Left lung (tissue), 10 donors: ENCODE measurements around the gene NAPB. TPM values are rescaled to one million over a fixed set of nuclear protein-coding genes. Genes with fewer than 3 reads are reported as not detected.
A peak's percentile ranks its signal among the peaks of the same experiment; 100 is the strongest.

ENCODE experiments used
- ATAC-seq: fragments of 200-7000 bp; cut with Tn5 transposase; one replicate; pipeline ENCODE4 v1.9.1; 2020; ENCODE audit warnings: moderate library complexity
- DNase-seq, 4 donors: peaks; one replicate each; pipeline ENCODE4 v3.0.0-alpha.2; 2013 to 2020
- H3K27ac ChIP-seq, 2 donors: fragments of 200-600 bp; sonication (generic) in 1 of 2; one replicate each; pipeline versions ENCODE4 v1.5.0 to v1.8.0; 2020 to 2021
- H3K27me3 ChIP-seq, 2 donors: fragments of 200-600 bp; sonication (generic) in 1 of 2; one replicate each; pipeline versions ENCODE4 v1.5.0 to v1.8.0; 2020 to 2021
- H3K36me3 ChIP-seq, 2 donors: fragments of 200-600 bp; sonication (generic) in 1 of 2; one replicate each; pipeline versions ENCODE4 v1.5.0 to v1.8.0; 2020 to 2021
- H3K4me1 ChIP-seq, 2 donors: fragments of 200-600 bp; one replicate each; pipeline ENCODE4 v1.8.0; 2021
- H3K4me3 ChIP-seq, 2 donors: fragments of 200-600 bp; sonication (generic) in 1 of 2; one replicate each; pipeline versions ENCODE4 v1.5.0 to v1.8.0; 2020 to 2021; ENCODE audit warnings: mild to moderate bottlenecking in 1 of 2
- H3K9me3 ChIP-seq, 2 donors: fragments of 200-600 bp; sonication (generic) in 1 of 2; one replicate each; pipeline versions ENCODE4 v1.5.0 to v1.8.0; 2020 to 2021
- intact Hi-C, 2 donors: fragments of 100-400 bp; cut with DNase I; formaldehyde crosslinking; loops; one replicate each; pipeline versions ENCODE4 v1.11.2 to v1.14.2; 2022
- polyA plus RNA-seq, 6 donors: library from polyadenylated mRNA; unstranded; fragments of 120-200 nt; gene quantifications; one replicate each; pipeline ENCODE4 v1.2.1, GENCODE V29; 2013; ENCODE audit not compliant: insufficient read length in 6 of 6
- total RNA-seq, 2 donors: library from RNA; stranded (reverse); fragmentation: NEBNext Ultra II Directional; extraction: Animal tissue kit (Norgen Biotek cat#: 25700); gene quantifications; one replicate each; pipeline ENCODE4 v1.2.1, GENCODE V29; 2021
- TF ChIP-seq, protein P1 (sequence below), 2 donors: fragments of 200-600 bp; sonication (generic) in 1 of 2; IDR thresholded peaks; one replicate each; pipeline versions ENCODE4 v1.5.0 to v1.8.0; 2021; ENCODE audit warnings: antibody characterized with exemption in 2 of 2
- donor health status: DM: no; HTN: yes; CAD: no.
- donor health status: DM: no; HTN: no; CAD: no.

Gene NAPB
- total and polyA plus RNA-seq, 8 donors, result 8.7 to 27.1 (median 23.1) TPM

DNA sequence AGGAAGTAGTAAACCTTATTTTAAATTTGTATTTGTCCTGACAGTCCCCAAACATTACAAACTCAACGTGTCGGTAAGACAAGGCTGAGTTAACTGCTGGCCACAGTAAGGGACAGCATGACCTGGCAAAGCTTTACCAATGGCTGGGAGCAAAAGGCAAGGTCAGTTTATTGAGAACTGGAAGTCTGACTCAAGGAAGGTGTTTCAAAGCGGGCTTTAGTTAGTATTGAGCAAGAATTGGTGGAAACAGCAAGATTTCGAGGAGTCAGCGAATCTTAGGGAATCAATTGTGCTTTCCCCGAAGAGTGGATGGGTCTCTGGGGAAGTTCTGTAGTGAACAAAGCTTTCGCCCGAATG is 60.2 kb downstream of the NAPB start:
- intact Hi-C loops, result loop anchor here in 1 of 2 donors (10.0 kb wide), 1 partner anchor 54 kb away; no protein-coding TSS in a partner anchor
- ATAC-seq (no peak), DNase-seq (peak in 1 of 4 donors; percentile 37)

DNA sequence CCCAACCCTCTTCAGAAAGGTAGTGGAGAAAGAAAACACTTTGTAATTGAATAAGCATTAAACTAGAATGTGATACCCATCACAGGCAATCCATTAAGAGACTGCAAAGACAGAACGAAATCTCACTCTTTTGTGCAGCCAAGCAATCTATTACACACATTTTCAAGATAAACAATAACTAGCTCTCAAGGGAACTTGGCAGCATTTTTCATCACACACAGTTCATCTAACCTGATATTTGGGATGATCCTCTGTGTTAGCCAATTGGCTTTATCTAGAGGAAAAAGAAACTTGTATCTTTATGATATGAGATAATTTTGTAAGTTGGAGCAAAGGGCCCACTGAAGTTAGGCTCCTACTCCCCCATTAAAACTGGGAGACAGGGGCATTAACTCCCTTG is 60.8 kb downstream of the NAPB start:
- H3K9me3 ChIP-seq, result no peaks in the 10 kb centered on the region
- H3K27ac ChIP-seq, result peak overlapping the region; percentile 100
- peaks cover 0 to 23% of the 10 kb centered on the region in 2 donors for H3K36me3 ChIP-seq
- intact Hi-C loops, result loop anchor here in 1 of 2 donors (10.0 kb wide), 1 partner anchor 54 kb away; no protein-coding TSS in a partner anchor
- H3K4me1 ChIP-seq, result peaks cover 25 to 61% of the 10 kb centered on the region in 2 donors
- no peak for DNase-seq
- H3K4me3 ChIP-seq, result no peak overlapping the region
- H3K27me3 ChIP-seq, result no peaks in the 10 kb centered on the region
- TF ChIP-seq, protein P1, sequence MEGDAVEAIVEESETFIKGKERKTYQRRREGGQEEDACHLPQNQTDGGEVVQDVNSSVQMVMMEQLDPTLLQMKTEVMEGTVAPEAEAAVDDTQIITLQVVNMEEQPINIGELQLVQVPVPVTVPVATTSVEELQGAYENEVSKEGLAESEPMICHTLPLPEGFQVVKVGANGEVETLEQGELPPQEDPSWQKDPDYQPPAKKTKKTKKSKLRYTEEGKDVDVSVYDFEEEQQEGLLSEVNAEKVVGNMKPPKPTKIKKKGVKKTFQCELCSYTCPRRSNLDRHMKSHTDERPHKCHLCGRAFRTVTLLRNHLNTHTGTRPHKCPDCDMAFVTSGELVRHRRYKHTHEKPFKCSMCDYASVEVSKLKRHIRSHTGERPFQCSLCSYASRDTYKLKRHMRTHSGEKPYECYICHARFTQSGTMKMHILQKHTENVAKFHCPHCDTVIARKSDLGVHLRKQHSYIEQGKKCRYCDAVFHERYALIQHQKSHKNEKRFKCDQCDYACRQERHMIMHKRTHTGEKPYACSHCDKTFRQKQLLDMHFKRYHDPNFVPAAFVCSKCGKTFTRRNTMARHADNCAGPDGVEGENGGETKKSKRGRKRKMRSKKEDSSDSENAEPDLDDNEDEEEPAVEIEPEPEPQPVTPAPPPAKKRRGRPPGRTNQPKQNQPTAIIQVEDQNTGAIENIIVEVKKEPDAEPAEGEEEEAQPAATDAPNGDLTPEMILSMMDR (IDR thresholded peaks at IDR 0.05), result no peak
- no peak for ATAC-seq

More for the DNA sequence above, 60.2 kb downstream of the NAPB start:
- Histone ChIP-seq H3K36me3 (peaks cover 0 to 22% of the 10 kb centered on the region in 2 donors), H3K4me1 (peaks cover 30 to 66% of the 10 kb centered on the region in 2 donors), H3K9me3 (no peaks in the 10 kb centered on the region), H3K27ac (peak overlapping the region; percentile 100), H3K4me3 (peak overlapping the region; percentile 64 to 87), H3K27me3 (no peaks in the 10 kb centered on the region)
- TF ChIP-seq, protein P1 (IDR thresholded peaks at IDR 0.05), result no peak

DNA sequence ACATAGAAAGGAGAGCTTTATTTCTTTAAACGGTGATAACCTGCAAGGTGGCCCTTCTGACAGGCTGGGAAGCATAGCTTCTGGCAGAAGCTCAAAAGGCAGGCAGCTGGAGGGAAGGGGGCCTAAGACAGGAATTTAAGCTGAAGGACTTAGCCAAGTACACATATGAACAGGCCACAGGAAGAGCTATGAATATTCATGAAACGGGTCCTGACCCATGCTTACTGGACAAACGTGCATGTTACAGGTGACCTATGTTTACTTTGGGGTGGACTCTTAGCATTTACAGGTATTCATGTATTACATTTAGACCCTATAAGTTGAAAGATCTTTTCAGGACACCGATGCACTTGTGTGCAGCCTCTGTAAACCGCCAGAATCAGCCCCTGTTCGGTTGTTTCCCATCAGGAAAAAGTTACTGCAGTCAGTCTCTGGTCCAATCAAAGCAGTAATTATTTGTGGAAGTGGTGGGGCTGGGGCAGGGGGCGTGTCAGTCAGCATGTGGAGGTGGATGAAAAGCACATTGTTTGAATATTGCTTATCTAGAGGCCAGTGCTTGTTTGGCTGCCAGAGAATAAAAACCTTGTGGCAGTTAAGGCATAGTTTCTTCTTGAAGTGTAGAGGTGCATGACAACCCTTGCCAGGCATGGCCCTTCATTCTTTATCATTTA is 62.2 kb downstream of the NAPB start:
- peaks cover 0 to 23% of the 10 kb centered on the region in 2 donors for H3K36me3 ChIP-seq
- ATAC-seq (no peak), DNase-seq (peak in 1 of 4 donors; percentile 37)
- H3K4me3 ChIP-seq, result peak overlapping the region in 1 of 2 donors; percentile 55
- TF ChIP-seq, protein P1 (IDR thresholded peaks at IDR 0.05), result no peak
- peak overlapping the region; percentile 79 to 94 for H3K27ac ChIP-seq
- H3K27me3 ChIP-seq, result no peaks in the 10 kb centered on the region
- H3K4me1 ChIP-seq, result peaks cover 24 to 46% of the 10 kb centered on the region in 2 donors
- no peaks in the 10 kb centered on the region for H3K9me3 ChIP-seq
- intact Hi-C loops, result no loop called here

DNA sequence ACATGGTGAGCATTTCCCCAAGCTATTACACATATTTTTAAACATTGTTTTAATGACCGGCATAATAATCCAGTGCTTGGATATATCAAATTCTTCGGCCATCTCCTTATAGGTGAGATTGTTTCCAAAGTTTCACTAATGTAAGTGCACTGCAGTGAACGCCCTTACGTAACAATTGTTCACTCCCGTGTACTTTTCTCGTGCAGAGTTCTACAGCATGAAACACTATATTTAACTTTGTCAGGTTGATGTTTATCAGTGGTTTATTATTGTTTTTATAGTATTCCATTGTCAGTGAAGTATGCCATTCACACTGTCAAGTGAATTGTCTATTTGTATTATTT is 62.8 kb downstream of the NAPB start:
- H3K27ac ChIP-seq, result peak overlapping the region; percentile 79 to 94

More for the DNA sequence above, 62.8 kb downstream of the NAPB start:
- no peak for DNase-seq
- intact Hi-C loops, result no loop called here
- peak overlapping the region; percentile 55 to 56 for H3K4me3 ChIP-seq
- peaks cover 19 to 41% of the 10 kb centered on the region in 2 donors for H3K4me1 ChIP-seq
- ATAC-seq, result no peak
- no peaks in the 10 kb centered on the region for H3K9me3 ChIP-seq
- TF ChIP-seq, protein P1 (IDR thresholded peaks at IDR 0.05), result no peak
- peaks cover 0 to 27% of the 10 kb centered on the region in 2 donors for H3K36me3 ChIP-seq
- no peaks in the 10 kb centered on the region for H3K27me3 ChIP-seq
